HG02885 (cell line): ENCODE data around the gene ATAD1.

Source experiments
- ATAC-seq: cut with Tn5 transposase; IDR thresholded peaks from one replicate; pipeline ENCODE4 v1.9.1; 2021; ENCODE audit warnings: mild to moderate bottlenecking; ENCODE audit not compliant: unreplicated experiment, poor library complexity

The ATAD1 gene

GRCh38 chr10:87722716-87723115 is 95.3 kb downstream of the ATAD1 start:
- no peak for ATAC-seq

- no peak for ATAC-seq
Observed at GRCh38 chr10:87721781-87722180, 96.2 kb downstream of the ATAD1 start.

- ATAC-seq: no peak
Observed at GRCh38 chr10:87720665-87721064, 97.4 kb downstream of the ATAD1 start.

- ATAC-seq: no peak
Observed at GRCh38 chr10:87716348-87716670, 101.7 kb downstream of the ATAD1 start.

GRCh38 chr10:87715552-87716347 is 102.3 kb downstream of the ATAD1 start:
- no peak for ATAC-seq

- no peak for ATAC-seq
Observed at GRCh38 chr10:87713707-87714106, 104.3 kb downstream of the ATAD1 start.

GRCh38 chr10:87712913-87713616 is 105.0 kb downstream of the ATAD1 start:
- ATAC-seq: no peak

- ATAC-seq: no peak
Observed at GRCh38 chr10:87707254-87707653, 110.8 kb downstream of the ATAD1 start.

- no peak for ATAC-seq
Observed at GRCh38 chr10:87706731-87707130, 111.3 kb downstream of the ATAD1 start.

- no peak for ATAC-seq
Observed at GRCh38 chr10:87705339-87705738, 112.7 kb downstream of the ATAD1 start.

GRCh38 chr10:87703771-87704170 is 114.3 kb downstream of the ATAD1 start:
- ATAC-seq: no peak

- no peak for ATAC-seq
Observed at GRCh38 chr10:87702973-87703294, 115.1 kb downstream of the ATAD1 start.

- no peak for ATAC-seq
Observed at GRCh38 chr10:87702260-87702972, 115.6 kb downstream of the ATAD1 start.
